Heart right ventricle (tissue), 16 donors: ENCODE measurements around the gene TMEM184A. TPM values are rescaled to one million over a fixed set of nuclear protein-coding genes. Genes with fewer than 3 reads are reported as not detected.

Experiments
- ATAC-seq, 8 donors: fragments of 200-7000 bp; cut with Tn5 transposase; one replicate each; pipeline ENCODE4 v1.9.1; 2020; ENCODE audit warnings: mild to moderate bottlenecking in 8 of 8, moderate library complexity in 8 of 8, moderate number of reproducible peaks in 1 of 8
- DNase-seq, 2 donors: peaks; one replicate each; pipeline ENCODE4 v3.0.0-alpha.2; 2020
- H3K27ac ChIP-seq, 10 donors: fragments of 200-600 bp; sonication (generic) in 2 of 10; one replicate each; pipeline versions ENCODE4 v1.5.0 to v1.8.0; 2020 to 2022; ENCODE audit warnings: mild to moderate bottlenecking in 3 of 10
- H3K27me3 ChIP-seq, 7 donors: fragments of 200-600 bp; one replicate each; pipeline ENCODE4 v1.8.0; 2021 to 2022; ENCODE audit warnings: mild to moderate bottlenecking in 2 of 7
- H3K36me3 ChIP-seq, 9 donors: fragments of 200-600 bp; sonication (generic) in 1 of 9; one replicate each; pipeline versions ENCODE4 v1.5.0 to v1.8.0; 2020 to 2022; ENCODE audit warnings: mild to moderate bottlenecking in 2 of 9
- H3K4me1 ChIP-seq, 9 donors: fragments of 200-600 bp; sonication (generic) in 1 of 9; one replicate each; pipeline versions ENCODE4 v1.5.0 to v1.8.0; 2020 to 2022; ENCODE audit warnings: mild to moderate bottlenecking in 4 of 9
- H3K4me3 ChIP-seq, 10 donors: fragments of 200-600 bp; sonication (generic) in 2 of 10; one replicate each; pipeline versions ENCODE4 v1.5.0 to v1.8.0; 2020 to 2022; ENCODE audit warnings: mild to moderate bottlenecking in 7 of 10, moderate library complexity in 2 of 10
- H3K9me3 ChIP-seq, 11 donors: fragments of 200-600 bp in 10 of 11; sonication (generic) in 2 of 11; one replicate each; pipeline versions ENCODE4 v1.5.0 to v1.8.0; 2013 to 2022; ENCODE audit warnings: mild to moderate bottlenecking in 2 of 11, control low read depth in 1 of 11, moderate library complexity in 1 of 11
- CTCF ChIP-seq, 9 donors: fragments of 200-600 bp; sonication (generic) in 2 of 9; IDR thresholded peaks; one replicate each; pipeline versions ENCODE4 v1.5.0 to v1.8.0; 2021 to 2022; ENCODE audit warnings: antibody characterized with exemption in 9 of 9, mild to moderate bottlenecking in 5 of 9, moderate library complexity in 1 of 9
- WGBS, 2 donors: extraction: QIAGEN DNeasy Blood & Tissue Kit; methylation state at CpG; one replicate each; pipeline ENCODE4 v1.1.7; 2013; ENCODE audit warnings: inconsistent platforms in 1 of 2; 5-methylcytosine and 5-hydroxymethylcytosine counted together
- intact Hi-C, 10 donors: fragments of 100-400 bp; cut with DNase I; formaldehyde crosslinking; loops; one replicate each; pipeline versions ENCODE4 v1.11.1 to v1.14.2; 2022
- polyA plus RNA-seq, 2 donors: library from polyadenylated mRNA; stranded (reverse); fragments of 200-250 nt; gene quantifications; one replicate each; pipeline ENCODE4 v1.2.3, GENCODE V29; 2013
- total RNA-seq, 10 donors: library from RNA; stranded (reverse); fragmentation: NEBNext Ultra II Directional in 3 of 10; extraction: Animal tissue kit (Norgen Biotek cat#: 25700) in 3 of 10; gene quantifications; one replicate each; pipeline versions ENCODE4 v1.2.1 to v1.2.4, GENCODE V29; 2021 to 2023
- donor health status: Arrhythmogenic right ventricular cardiomyopathy.
- donor health status: ischemic (EF 13 %, LVEDD 7.1; RV severe dilation, severe dysfunction).
- donor health status: healthy with polysubstance abuse.
- donor health status: DM: no; HTN: yes; CAD: no.
- donor health status: DM: no; HTN: no; CAD: no.
- donor health status: ischemic (EF 25% LVEDD 6.9; RV normal size, moderate dysfunction).
- donor health status: ischemic (EF 25% LVEDD 5.7; RV mildly dilated, moderate dysfunction).
- donor health status: healthy.
- donor health status: DM: yes; HTN: yes; CAD: no.
- donor health status: Ischemic cardiomyopathy.
- donor health status: ischemic (EF 35%, LVEDD 5.7; RV mildly dilated, moderate dysfunction).
- donor health status: nonischemic (EF 11% LVEDD 7.7; RV severe dilation, severe dysfunction).
- donor health status: DM: yes; HTN: yes; CAD: no.
- donor health status: PGD.
- donor health status: ischemic (EF 29% LVEDD 5.4; RV normal size, mild dysfunction).
- donor health status: nonischemic (EF 23%, LVEDD 6.1; RV moderate dilation, normal function).

TMEM184A gene
- total and polyA plus RNA-seq, 12 donors, result 0.09 to 1.2 (median 0.51) TPM

- H3K4me1 ChIP-seq, result peaks cover 3 to 17% (median 12%) of the 10 kb centered on the region in 9 donors
- no peaks in the 10 kb centered on the region for H3K9me3 ChIP-seq
- H3K36me3 ChIP-seq, result no peaks in the 10 kb centered on the region
- 86 to 94% methylated on average over 16 to 17 of the region's 17 CpGs for WGBS, 2 donors
- H3K4me3 ChIP-seq, result no peak overlapping the region
- no peak for DNase-seq
- intact Hi-C loops, result loop anchor here in 1 of 10 donors (10.0 kb wide), 1 partner anchor 46 kb away; the partner anchor contains the start of gene INTS1
- no peak overlapping the region for H3K27ac ChIP-seq
- H3K27me3 ChIP-seq, result no peaks in the 10 kb centered on the region
- ATAC-seq, result no peak
- no peak for TF ChIP-seq CTCF (IDR thresholded peaks at IDR 0.05)
Measured at GRCh38 chr7:1550846-1551155, 5.2 kb downstream of the TMEM184A start.

- no peaks in the 10 kb centered on the region for H3K9me3 ChIP-seq
- no peak for TF ChIP-seq CTCF (IDR thresholded peaks at IDR 0.05)
- ATAC-seq, result no peak
- H3K27ac ChIP-seq, result no peak overlapping the region
- no peaks in the 10 kb centered on the region for H3K36me3 ChIP-seq
- H3K4me3 ChIP-seq, result no peak overlapping the region
- WGBS, 2 donors, result 88 to 90% methylated on average over 42 of the region's 42 CpGs
- no peaks in the 10 kb centered on the region for H3K27me3 ChIP-seq
- peaks cover 0 to 17% (median 10%) of the 10 kb centered on the region in 9 donors for H3K4me1 ChIP-seq
- intact Hi-C loops, result loop anchor here in 1 of 10 donors (10.0 kb wide), 1 partner anchor 45 kb away; the partner anchor contains the start of gene INTS1
- DNase-seq, result no peak
Measured at GRCh38 chr7:1550005-1550845, 5.8 kb downstream of the TMEM184A start.

GRCh38 chr7:1549357-1550004 lies 6.5 kb downstream of the TMEM184A start:
- H3K4me1 ChIP-seq, result peaks cover 0 to 16% (median 8%) of the 10 kb centered on the region in 9 donors
- TF ChIP-seq CTCF (IDR thresholded peaks at IDR 0.05), result no peak
- H3K27me3 ChIP-seq, result no peaks in the 10 kb centered on the region
- H3K36me3 ChIP-seq, result peaks cover 0 to 7% (median 0%) of the 10 kb centered on the region in 9 donors
- H3K4me3 ChIP-seq, result no peak overlapping the region
- WGBS, 2 donors, result 86 to 89% methylated on average over 25 to 27 of the region's 27 CpGs
- DNase-seq (no peak), ATAC-seq (no peak)
- H3K9me3 ChIP-seq, result no peaks in the 10 kb centered on the region
- H3K27ac ChIP-seq, result no peak overlapping the region
- intact Hi-C loops, result loop anchor here in 1 of 10 donors (10.0 kb wide), 1 partner anchor 45 kb away; the partner anchor contains the start of gene INTS1

- no peak overlapping the region for H3K4me3 ChIP-seq
- no peak overlapping the region for H3K27ac ChIP-seq
- H3K27me3 ChIP-seq, result no peaks in the 10 kb centered on the region
- DNase-seq (no peak), ATAC-seq (no peak)
- intact Hi-C loops, result no loop called here
- H3K4me1 ChIP-seq, result peaks cover 0 to 18% (median 8%) of the 10 kb centered on the region in 9 donors
- no peaks in the 10 kb centered on the region for H3K9me3 ChIP-seq
- TF ChIP-seq CTCF (IDR thresholded peaks at IDR 0.05), result no peak
- 83 to 90% methylated on average over 14 of the region's 14 CpGs for WGBS, 2 donors
- peaks cover 0 to 12% (median 0%) of the 10 kb centered on the region in 9 donors for H3K36me3 ChIP-seq
Measured at GRCh38 chr7:1548944-1549343, 7.1 kb downstream of the TMEM184A start.
